Measurements from ENCODE around the gene ZNF431.
"Not testable (repeated sequence)": the region's sequence is repeated elsewhere in the genome, so short reads cannot be mapped to it uniquely, and the experiment has no call there.

ZNF431 gene

DNA sequence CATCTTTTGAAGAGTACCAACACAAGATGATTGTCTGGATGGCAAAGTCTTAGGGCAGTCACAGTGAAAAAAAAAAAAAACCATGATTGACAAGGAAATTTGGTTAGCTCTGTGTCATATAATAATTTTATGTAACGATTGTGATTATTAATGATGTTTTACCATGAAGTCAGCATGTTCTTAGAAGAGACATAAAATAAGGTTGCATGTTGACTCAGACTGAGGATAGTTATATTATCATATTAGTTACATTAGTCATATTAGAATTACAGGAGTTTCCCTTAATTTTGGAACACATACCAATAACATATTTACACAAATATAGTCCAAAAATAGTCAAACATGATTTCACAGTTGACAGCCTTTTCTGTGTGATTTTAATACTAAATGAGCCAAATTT, 5.7 kb downstream of the ZNF431 start:
- no peak for DNase-seq

DNA sequence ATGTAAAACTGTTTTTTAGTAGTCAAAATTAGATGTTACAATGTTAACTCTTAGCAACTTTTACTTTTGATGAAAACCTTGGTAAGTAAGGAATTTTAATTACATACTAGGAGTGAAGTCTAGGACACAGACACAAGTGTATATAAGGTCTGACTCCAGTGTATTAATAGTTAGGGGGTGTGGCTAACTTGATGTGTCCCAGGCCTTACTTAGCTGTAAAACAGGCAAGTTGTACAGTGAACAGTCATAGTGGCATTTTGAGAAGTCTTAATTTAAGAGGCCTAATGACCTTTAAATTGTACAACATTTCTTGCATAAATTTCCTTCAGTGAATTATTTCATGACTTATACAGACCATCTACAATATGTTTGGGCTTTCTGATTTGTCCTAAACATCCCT, 6.8 kb downstream of the ZNF431 start:
- DNase-seq: no peak

DNA sequence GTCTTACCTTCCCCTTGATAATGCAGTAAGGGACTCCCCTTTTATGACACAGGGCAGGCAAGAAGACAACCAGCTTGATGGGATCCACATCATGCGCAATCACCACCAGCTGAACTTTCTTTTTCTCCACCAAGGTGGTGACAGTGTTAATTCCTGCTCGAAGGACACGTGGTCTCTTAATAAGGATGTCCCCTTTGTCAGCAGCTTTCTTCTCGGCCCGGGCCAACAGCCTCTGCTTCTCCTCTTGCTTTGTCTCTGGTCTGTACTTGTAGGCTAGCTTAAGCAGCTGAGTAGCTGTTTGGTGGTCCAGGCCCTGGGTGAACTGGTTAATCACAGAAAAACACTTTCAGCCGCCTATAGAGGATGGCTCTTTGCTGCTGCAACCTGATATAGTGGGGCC, 8.0 kb downstream of the ZNF431 start:
- no peak for DNase-seq

DNA sequence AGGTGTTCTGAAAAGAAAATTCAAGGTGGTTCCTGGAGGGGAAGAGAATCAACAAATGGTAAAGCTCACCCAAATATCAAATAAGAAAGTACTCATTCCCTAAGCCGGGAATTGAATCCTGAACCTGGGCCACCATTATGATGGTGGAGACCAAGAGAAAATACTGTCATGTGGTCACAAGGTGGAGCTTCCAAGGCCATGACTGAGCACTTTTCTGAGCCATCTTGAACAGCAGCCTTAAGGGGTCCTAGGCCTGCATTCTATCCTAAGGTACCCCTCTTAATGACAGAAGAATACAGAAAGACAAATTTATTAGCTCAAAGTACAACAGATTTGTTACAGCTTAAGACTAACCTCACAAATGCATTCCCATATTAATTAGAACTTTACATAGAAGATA, 9.6 kb downstream of the ZNF431 start:
- no peak for DNase-seq

DNA sequence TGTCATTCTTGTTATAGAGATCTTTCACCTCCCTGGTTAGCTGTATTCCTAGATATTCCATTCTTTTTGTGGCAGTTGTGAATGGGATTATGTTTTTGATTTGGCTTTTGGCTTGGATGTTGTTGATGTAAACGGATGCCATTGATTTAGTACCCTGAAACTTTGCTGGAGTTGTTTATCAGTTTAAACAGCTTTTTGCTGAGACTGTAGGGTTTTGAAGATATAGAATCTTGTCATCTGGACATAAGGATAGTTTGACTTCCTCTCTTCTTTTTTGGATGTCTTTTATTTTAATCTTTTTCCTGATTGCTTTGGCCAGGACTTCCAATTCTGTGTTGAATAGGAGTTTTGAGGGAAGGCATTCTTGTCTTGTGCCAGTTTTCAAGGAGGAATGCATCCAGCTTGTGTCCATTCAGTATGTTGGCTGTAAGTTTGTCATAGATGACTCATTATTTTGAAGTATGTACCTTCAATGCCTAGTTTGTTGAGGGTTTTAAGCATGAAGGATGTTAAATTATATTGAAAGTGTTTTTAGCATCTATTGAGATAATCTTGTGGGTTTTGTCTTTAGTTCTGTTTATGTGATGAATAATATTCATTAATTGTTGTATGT, 16.8 kb downstream of the ZNF431 start:
- no peak for DNase-seq

DNA sequence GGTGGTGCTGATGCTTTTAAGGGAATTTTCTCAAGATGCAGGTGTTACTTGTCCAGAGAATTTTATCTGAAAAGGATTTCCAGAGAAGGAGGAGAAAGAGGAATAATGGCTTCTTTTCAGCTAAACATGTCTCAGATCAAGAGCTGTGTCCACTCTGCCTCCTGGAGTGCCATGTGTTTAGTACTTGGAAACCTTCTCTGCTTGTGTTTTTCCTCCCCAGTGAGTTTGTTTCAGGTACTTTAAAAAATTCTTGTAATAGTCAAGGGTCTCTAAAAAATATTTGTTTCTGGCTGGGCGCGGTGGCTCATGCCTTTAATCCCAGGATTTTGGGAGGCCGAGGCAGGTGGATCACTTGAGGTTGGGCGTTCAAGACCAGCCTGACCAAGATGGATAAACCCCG, 22.7 kb downstream of the ZNF431 start:
- no peak for DNase-seq

DNA sequence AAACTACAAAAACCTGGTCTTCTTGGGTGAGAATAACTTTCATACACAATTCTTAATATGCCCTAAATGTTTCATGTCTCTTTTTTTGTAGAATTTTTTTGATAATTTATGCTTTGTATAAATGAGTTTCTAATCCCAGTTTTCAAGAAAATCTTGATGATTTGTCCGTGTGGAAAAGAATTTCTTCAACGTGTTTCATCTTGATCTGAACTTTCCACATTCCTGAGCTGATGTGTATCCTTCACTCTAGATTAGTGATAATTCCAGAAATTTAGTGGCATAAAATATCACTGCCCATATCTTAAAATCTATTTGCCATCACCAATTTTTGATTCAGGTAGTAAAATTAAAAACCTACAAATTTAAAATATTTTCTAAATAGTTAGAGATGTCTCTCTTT, 24.6 kb downstream of the ZNF431 start:
- DNase-seq: no peak

DNA sequence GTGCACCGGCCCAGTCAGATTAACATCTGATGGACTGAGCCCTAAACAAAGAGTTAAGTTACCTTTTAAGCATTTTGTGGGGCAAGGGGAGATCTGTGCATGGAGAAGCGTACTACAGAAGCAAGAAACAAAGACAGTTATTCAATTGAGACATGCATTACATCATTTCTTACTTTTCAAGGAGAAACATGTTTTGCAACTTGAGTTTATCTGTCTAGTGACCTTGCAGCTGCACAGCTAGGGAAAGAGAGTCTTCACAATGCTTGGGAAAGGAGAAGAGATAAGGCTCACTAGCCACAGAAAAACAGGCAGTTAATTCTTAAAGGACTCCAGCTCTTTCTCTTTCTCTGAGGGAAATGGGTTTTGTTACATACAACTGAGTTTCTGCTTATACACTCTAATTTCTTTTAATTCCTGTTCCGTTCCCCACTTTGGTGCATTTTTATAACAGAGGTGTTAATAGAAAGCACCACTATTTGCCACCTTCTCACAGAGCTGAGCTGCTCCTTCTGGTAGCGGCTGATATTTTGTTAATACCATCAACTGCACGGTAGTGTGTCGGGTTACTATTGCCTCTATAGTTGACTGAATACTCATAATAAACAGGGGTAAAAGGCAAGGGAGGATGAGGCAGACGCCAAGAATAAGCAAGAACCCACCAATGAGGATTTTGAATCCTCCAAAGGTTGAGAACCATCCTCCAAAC, 55.9 kb downstream of the ZNF431 start:
- DNase-seq: no peak

DNA sequence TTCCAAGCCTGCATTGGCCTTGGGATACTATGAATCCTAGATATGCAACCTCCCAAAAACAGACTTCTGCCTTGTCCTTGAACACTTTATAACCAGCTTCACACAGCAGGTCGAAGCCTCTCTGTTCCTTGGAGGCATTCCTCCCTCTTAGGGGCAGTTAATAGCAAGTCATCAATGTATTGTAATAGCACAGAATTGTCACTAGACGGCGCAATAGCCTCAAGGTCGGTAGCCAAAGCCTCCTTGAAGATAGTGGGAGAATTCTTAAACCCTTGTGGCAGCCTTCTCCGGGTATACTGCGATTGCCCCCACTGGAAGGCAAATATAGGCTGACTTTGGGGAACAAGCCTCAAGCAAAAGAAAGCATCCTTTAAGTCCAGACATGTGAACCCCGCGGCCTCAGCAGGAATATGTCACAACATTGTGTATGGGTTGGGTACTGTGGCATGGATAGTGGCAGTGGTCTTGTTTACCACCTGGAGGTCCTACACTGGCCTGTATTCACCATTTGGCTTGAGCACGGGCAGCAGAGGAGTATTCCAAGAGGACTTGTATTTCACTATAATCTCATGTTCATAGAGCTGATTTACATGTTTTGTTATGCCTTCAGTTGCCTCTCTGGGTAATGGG, 61.1 kb downstream of the ZNF431 start:
- no peak for DNase-seq

DNA sequence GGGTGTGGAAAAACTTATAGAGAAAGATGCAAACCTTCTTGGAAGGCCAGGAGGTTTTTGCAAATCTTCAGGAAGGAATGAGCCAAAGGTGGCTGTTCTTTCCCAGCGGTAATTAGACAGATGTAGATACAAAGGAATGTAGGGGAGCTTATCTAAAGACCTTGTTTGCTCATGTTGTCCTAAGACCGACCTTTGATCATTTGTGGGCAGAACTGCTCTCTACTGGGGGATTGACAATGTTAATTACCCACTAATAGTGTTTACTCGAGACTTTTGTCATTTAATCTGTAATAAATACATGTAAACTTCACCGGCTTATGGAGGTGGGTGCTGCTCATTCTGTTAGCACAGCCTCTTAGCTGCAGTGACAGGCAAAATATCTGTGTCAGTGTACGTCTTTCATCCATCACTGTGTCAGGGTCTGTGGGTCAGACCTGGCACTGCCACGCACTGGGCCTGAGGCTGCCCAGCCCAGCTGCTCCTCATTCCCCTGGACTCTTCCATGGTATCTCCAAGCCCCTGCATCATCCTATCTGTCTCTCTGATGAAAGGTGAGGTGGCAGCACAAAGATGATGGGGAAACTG, 68.3 kb downstream of the ZNF431 start:
- no peak for DNase-seq

DNA sequence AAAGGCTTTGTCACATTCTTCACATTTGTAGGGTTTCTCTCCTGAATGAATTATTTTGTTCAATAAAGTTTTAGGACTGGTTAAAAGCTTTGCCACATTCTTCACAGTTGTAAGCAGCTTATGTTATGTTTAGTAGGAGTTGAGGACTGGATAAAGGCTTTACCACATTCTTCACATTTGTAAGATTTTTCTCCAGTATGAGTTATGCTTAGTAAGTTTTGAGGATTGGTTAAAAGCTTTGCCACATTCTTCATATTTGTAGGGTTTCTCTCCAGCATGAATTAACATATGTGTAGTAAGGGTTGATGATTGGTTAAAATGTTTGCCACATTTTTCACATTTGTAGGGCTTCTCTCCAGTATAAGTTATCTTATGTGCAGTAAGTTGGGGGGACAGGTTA, 79.9 kb downstream of the ZNF431 start:
- DNase-seq: no peak

DNA sequence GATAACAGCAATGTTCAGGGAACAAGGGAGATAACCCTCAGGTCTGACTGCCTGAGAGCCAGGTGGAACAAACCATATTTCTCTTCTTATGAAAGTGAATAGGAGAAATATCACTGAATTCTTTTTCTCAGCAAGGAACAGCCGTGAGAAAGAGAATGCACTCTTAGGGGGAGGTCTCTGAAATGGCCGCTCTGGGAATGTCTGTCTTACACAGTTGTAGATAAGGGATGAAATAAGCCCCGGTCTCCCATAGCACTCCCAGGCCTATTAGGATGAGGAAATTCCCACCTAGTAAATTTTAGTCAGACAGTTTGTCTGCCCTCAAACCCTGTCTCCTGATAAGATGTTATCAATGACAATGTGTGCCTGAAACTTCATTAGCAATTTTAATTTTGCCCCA, 88.1 kb downstream of the ZNF431 start:
- DNase-seq: not testable (repeated sequence)

DNA sequence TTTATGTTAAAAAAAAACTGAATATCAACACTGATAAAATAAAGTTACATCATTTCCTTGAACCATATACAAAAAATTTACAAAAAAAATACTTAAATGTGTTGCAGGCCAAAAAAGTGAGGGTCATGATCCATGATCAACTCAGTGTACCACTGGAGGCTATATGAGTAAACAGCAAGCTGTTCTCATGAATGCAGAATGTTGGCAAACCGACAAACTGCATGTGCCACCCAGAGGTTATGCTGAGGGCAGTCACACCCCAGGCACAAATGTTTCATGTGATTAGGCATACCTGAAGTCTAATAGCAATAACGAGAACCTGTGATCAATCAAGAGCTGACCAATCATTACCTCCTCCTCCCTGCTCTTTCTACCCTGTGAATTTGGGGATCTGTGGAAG, 91.9 kb downstream of the ZNF431 start:
- no peak for DNase-seq

DNA sequence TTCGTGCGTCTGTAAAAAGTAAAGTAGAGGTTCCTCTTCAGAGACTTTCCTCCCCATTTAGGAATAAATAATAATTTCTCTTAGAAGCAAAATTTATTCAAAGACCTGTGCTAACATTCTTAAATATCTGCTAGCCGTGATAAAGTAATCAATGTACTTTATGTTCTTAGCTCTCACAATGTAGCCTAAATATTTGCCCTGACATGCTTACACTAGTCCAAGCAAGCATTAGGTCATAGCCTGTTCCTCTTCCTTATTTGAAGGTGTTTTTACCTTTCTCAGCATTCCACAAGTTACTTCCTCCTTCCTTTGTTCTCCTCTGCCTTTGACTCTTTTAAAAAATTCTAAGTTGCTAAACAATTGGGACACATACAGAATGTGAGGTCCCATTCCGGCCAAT, 94.9 kb downstream of the ZNF431 start:
- not testable (repeated sequence) for DNase-seq

DNA sequence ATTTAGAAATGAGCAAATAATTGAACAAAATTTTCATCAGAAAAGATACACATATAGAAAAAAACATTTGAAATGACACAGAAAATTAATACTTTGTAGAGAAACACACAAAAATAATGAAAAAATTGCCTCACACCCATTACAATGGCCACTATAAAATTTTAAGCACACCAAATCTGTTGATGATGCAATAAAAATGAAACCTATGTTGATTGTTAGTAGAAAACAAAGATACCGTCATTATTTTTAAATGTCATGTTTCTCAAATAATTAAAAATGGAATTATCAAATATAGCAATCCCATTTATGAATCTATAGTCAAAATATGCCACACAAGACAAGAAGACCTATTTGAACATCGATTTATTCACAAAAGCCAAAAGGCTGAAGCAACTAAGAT, 96.8 kb downstream of the ZNF431 start:
- DNase-seq: no peak
